ENCODE measurements around the gene RASL12.

Gene RASL12

DNA sequence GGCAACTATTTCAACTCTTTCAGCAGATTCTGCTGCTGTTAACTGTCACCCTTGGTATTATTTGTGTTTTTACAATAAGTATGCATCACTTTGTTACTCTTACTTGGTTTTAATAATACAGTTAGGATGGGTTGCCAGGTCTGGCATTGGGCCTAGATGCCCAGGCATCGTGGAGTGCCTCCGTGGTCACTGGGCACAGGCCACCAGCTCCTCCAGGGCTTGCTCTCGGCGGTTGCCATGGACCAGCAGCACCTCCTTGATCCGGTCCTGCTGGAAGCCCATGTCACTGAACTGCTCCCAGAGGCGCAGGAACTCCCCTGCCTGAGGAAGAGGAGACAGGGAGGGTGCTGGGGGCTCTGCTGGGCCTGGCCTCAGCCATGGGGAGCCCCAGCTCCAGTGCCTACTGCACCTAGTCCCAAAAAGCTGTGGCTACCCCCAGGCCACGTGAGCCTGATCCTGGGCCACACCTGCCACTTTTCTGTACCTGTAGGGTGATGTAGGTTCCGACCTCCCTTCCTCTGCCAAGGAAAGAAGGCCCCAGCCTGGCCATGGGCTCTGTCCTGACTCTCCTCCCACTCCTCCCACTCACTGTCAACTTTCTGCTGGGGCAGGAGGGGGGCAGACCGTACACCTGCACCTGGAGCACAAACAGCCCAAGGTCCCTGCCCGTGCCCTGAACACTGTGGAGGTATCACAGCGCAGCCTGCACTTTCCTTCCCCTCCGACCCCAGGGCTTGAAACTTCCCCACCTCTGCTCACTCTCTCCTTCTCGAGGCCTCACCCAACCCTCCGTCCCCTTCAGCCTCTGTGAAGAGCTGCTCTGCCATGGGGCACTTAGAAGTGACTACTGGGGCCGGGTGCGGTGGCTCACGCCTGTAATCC, 25.4 kb upstream of the RASL12 start:
- DNase-seq = no peak

DNA sequence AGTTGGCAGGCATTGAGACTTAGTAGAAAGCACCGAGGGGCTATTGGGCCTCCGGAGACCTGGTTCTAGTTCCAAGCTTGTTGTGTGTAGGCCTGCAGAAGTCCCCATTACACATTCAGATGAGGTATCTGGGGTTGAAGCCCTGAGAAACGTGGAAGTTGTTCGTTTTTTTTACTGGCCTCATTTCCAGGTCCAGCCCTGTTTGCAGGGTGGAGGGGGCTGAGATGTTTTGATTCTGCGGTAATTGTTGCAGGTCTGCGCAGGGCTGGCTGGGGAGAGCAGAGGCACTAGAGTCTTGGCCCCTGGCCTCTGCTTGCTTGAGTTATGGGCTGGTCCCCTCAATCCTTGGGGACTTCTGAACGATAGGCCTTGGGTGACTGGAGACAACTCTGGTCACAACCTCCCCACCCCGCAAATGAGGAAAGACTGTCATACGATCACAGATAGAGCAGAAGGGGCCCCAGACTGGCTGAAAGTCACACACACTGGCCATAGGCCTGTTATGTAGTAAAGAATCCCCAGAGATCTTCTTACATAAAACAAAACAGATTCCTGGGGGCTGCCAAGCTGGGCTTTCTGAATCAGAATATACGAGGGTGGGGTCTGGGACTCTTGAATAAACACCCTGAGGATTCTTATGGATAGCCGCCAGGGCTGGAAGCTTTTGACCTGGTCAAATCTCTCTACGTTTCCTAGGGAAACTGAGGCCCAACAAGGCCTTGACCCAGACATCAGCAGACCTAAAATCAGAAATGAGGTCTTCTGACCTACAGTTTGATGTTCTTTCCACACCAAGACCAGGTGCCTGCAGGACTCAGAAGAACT, 24.4 kb upstream of the RASL12 start:
- no peak for DNase-seq

GRCh38 chr15:65089206-65089824, 21.5 kb upstream of the RASL12 start:
- no peak for DNase-seq

GRCh38 chr15:65088643-65089021, 20.8 kb upstream of the RASL12 start:
- DNase-seq = no peak

GRCh38 chr15:65087873-65088642, 20.3 kb upstream of the RASL12 start:
- no peak for DNase-seq

DNA sequence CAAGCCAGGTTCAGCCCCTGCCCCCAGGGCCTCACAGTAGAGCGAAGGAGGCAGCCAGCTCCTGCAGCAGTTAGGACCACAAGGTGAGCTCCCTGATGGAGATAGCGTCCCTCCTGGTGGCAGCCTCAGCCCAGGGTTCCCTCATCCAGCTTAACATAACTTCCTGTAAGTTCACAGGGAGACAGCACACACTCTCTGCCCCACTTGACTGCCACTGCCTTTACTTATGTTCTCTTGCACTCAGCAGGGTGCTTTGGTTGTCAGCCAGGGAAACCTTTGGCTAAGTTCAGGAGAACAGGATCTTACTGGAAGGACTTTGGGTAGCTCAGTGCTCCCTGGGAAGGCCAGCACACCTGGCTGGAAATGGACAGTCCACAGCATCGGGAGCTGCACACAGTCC, 19.6 kb upstream of the RASL12 start:
- DNase-seq = no peak

DNA sequence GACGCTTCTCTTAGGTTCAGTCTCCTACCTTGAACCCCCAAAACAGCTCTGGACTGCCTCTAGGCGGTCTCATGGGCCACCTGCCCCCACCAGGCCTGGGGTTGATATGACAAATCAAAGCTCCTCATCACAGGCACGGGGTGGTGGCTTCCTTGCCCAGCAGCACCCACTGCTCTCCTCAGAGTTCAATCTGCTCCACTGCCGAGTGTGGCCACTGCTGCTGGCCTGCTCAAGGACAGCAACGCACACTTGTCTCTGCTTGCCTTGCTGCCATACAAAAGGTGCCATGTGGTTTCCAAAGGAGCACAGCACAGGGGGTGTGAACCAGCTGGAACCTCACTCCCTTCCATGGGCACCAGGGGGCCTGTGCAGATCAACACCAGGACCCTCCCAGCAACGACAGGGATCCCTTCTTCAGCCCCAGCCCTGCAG, 18.9 kb upstream of the RASL12 start:
- peak in 1 of 5 experiments; percentile 8 for DNase-seq

DNA sequence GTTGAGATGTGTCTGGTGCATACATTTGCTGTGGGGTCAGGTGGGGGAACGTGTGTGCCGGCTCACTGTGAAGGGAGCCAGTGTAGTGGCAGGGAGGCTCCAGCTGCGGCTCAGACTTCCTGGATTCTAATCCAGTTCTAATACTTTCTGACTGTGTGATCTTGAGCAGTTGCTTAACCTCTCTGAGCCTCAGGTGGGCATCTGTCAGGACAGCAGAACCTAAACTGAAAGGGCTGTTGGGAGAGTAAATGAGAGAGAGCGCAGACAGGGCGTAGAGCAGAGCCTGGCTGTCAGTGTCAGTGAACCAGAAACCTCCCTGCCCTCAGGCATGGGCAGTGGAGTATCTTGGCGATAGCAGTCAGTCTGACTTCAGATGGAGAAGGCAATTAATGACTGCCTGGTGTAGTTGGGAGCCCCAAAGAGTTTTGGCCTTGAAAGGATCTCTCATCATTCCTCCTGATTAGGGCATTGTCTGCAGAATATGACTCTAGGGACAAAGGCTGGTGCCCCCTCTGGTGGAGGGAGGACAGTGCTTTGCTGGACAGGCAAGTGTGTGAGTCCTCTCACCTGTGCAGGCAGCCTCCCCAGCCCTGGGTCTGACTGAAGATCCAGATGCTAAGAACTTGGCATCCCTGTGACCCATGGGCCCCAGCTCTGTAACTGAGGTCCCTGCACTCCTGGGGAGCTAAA, 18.3 kb upstream of the RASL12 start:
- DNase-seq = peak in 1 of 5 experiments; percentile 11

DNA sequence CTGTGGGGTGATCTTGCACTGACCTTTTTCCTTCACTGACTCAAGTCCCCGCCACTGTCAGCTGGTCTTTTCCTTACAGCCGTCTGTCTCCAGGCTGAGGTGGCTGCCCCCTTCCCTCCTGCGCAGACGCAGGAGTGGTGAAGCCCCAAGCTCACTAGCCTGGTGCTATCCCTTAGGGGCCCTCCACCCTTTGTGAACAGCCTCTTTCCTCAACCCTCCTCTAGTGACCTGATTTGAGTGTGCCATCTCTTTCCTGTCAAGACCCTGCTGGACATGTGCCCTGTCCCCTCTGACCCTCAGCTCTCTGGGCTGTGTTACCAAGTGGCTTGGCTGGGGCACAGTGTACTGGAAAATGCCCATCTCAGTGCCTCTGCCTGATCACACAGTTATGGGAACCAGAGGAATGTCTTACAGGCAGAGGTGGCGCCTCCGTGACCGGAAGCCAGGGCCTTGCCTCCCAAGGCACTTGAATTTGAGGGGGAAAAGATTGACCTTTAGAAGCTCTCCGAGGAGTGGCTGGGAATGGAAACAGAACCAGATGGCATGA, 17.5 kb upstream of the RASL12 start:
- no peak for DNase-seq

GRCh38 chr15:65084500-65085206, 16.9 kb upstream of the RASL12 start:
- DNase-seq = no peak

- DNase-seq = no peak
These were observed 15.5 kb upstream of the RASL12 start for GRCh38 chr15:65083262-65083701.

DNA sequence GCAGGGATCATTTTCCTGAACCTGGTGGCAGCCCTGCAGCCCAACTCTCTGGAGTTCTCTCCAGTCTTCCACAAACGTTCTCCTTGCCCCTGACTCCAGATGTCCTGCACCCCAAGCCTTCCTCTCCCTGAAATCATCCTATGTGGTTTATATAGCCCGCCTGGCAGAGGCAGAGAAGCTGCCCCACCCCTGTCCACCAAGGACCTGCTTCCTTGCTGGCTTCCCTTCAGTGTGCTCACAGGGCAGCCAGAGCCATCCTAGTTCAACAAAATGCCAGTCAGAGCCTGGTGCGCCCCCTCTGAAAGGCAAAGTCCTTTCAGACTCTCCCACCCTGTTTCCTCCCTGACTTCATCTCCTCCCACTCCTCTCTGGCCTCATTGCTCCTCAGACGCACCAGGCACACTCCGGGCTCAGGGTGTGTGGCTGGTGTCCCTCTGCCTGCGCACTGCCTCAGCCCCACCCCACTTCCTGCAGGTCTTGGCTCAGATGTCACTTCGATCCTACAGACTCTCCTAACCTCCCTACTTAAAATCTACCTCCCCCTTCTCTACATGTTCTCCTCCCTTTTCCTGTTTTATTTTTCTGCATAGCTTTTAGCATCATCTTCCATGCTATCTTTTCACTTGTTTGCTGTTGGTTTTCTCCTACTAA, 14.6 kb upstream of the RASL12 start:
- DNase-seq = peak in 1 of 5 experiments; percentile 42

- DNase-seq = no peak
These were observed 14.0 kb upstream of the RASL12 start for GRCh38 chr15:65081758-65082157.

DNA sequence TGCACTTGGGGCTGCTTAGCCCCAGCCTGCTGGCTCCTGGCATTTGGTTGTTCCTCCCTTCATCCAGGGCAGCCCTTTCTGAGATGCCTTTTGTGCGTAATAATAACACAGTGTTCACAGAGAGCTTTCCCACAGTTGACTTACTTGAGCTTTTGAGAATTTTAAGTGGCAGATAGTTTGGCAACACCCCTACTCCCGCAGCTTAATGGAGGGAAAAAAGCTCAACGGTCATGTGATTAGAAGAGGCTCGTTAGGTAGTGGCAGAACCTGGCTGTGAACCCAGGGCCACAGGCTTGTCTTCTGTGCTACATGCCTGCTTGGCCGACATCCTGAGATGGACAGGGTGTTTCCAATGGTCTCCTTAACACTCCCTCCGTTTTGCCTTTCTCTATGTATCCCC, 13.5 kb upstream of the RASL12 start:
- no peak for DNase-seq

- DNase-seq = no peak
These were observed 11.8 kb upstream of the RASL12 start for GRCh38 chr15:65079580-65079979.

DNA sequence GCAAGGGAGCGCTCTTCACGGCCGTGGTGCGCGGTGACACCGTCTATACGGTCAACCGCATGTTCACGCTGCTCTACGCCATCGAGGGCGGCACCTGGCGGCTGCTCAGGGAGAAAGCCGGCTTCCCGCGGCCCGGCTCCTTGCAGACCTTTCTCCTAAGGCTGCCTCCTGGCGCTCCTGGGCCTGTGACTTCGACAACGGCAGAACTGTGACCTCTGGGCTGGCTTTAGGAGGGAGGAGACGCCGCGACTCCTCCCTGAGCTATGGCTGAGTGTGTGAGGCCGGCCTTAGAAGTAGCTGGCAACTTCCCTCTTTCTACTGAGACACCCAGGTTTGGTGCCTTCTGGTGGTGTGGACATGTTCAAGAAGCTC, 10.2 kb upstream of the RASL12 start:
- peak in 4 of 5 experiments; percentile 24 to 61 (median 32) for DNase-seq

- DNase-seq = no peak
These were observed 9.6 kb upstream of the RASL12 start for GRCh38 chr15:65077291-65077980.

DNA sequence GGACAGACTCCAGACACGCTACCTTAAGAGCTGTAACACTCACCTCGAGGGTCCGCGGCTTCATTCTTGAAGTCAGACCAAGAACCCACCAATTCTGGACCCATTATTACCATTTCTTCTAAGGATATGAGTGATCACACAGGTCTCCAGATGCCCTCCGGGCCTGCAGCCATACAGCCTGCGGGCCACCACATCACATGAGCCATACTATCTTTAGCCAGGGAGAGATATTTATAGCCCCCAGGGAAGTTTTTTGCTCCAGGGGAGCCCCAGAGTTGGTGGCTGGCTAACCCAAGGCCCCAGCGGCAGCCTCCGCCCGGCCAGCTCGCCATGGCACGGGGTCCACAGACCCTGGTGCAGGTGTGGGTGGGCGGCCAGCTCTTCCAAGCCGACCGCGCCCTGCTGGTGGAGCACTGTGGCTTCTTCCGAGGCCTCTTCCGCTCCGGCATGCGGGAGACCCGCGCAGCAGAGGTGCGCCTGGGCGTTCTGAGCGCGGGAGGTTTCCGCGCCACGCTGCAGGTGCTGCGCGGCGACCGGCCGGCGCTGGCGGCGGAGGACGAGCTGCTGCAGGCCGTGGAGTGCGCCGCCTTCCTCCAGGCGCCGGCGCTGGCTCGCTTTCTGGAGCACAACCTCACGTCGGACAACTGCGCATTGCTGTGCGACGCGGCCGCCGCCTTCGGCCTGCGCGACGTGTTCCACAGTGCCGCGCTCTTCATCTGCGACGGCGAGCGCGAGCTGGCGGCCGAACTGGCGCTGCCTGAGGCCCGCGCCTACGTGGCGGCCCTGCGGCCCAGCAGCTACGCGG, 8.9 kb upstream of the RASL12 start, which contains the start of gene KBTBD13:
Gene KBTBD13 (plus strand): TSS at position 261 of the 805 bp plus-strand sequence. CDS start 70 bp downstream, at position 331.
- no peak for DNase-seq
